Lung (tissue), 12 donors: ENCODE results near the gene EGFR. TPM values are rescaled to one million over a fixed set of nuclear protein-coding genes. Genes with fewer than 3 reads are reported as not detected.

Source experiments
- ATAC-seq: fragments of 200-7000 bp; cut with Tn5 transposase; one replicate; pipeline ENCODE4 v1.9.1; 2020; ENCODE audit warnings: moderate number of reproducible peaks; ENCODE audit not compliant: insufficient read depth, low FRiP score
- DNase-seq, 3 donors: peaks; one replicate each; pipeline ENCODE4 v3.0.0-alpha.2; 2013 to 2017
- H3K27ac ChIP-seq, 2 donors: one replicate each; pipeline ENCODE4 v1.5.1; 2013; ENCODE audit warnings: mild to moderate bottlenecking in 2 of 2, moderate library complexity in 2 of 2, control low read depth in 1 of 2, inconsistent platforms in 1 of 2, low read depth in 1 of 2, low read length in 1 of 2
- H3K27me3 ChIP-seq, 3 donors: one replicate each; pipeline ENCODE4 v1.5.1; 2013; ENCODE audit warnings: low read length in 2 of 3; ENCODE audit not compliant: control insufficient read depth in 3 of 3, insufficient read depth in 3 of 3
- H3K36me3 ChIP-seq, 4 donors: one replicate each; pipeline ENCODE4 v1.5.1; 2013; ENCODE audit warnings: low read length in 4 of 4, mild to moderate bottlenecking in 1 of 4, moderate library complexity in 1 of 4; ENCODE audit not compliant: control insufficient read depth in 4 of 4, insufficient read depth in 4 of 4
- H3K4me1 ChIP-seq, 5 donors: one replicate each; pipeline ENCODE4 v1.5.1; 2013; ENCODE audit warnings: low read length in 5 of 5, mild to moderate bottlenecking in 2 of 5, moderate library complexity in 1 of 5; ENCODE audit not compliant: control insufficient read depth in 5 of 5, insufficient read depth in 5 of 5
- H3K4me3 ChIP-seq: one replicate; pipeline ENCODE4 v1.5.1; 2013; ENCODE audit warnings: mild to moderate bottlenecking, control low read depth, moderate library complexity
- H3K9ac ChIP-seq, 2 donors: one replicate each; pipeline ENCODE4 v1.5.1; 2013; ENCODE audit warnings: low read length in 2 of 2, control low read depth in 1 of 2; ENCODE audit not compliant: insufficient read depth in 1 of 2
- H3K9me3 ChIP-seq, 4 donors: one replicate each; pipeline ENCODE4 v1.5.1; 2013; ENCODE audit warnings: low read length in 3 of 4, mild to moderate bottlenecking in 1 of 4, moderate library complexity in 1 of 4; ENCODE audit not compliant: control insufficient read depth in 4 of 4, insufficient read depth in 3 of 4
- WGBS, 2 donors: extraction: QIAGEN DNeasy Blood & Tissue Kit; methylation state at CpG; one replicate each; pipeline ENCODE4 v1.1.7; 2013; 5-methylcytosine and 5-hydroxymethylcytosine counted together
- polyA plus RNA-seq, 2 donors: library from polyadenylated mRNA; stranded (reverse); fragments of 200-250 nt; gene quantifications; one replicate each; pipeline ENCODE4 v1.2.1, GENCODE V29; 2013
- total RNA-seq, 2 donors: library from RNA; depleted of rRNA in 1 of 2; stranded (reverse); fragments of >200 nt in 1 of 2; gene quantifications; one replicate each; pipeline ENCODE4 v1.2.1, GENCODE V29; 2014 to 2021
- TF ChIP-seq, protein P1 (sequence below): IDR thresholded peaks from 2 replicates; pipeline ENCODE4 v1.5.1; 2012; ENCODE audit warnings: mild to moderate bottlenecking; ENCODE audit errors: control extremely low read depth, extremely low read depth
- donor health status: control.
- donor health status: control.
- donor health status: Bipolar disorder and iron deficiency.
- donor health status: healthy.
- donor health status: DM: yes; HTN: yes; CAD: no.

Gene EGFR
- total and polyA plus RNA-seq, 4 donors = 11.6 to 78.7 (median 37.1) TPM

DNA sequence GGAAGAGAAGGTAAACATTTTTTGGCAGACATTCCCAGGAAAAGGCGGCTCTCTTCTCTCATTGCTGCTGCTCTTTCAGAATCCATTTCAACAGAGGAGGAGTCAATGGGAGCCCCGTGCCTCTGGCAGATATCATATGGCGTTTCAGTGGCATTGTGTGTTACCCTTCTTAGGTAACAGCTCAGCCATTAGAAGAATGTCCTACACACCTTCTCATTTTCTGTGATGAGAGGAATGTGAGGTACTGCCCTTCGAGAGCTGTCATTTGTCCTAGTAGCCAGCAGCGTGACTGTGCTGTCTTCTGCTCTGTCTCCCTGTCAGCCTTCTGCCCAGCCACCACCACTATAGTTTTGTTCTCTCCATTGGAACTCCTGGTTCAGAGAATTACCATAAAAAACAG lies 102.4 kb downstream of the EGFR start:
- H3K9me3 ChIP-seq = no peaks in the 10 kb centered on the region
- H3K4me1 ChIP-seq = peaks cover 7 to 37% (median 24%) of the 10 kb centered on the region in 5 donors
- H3K27me3 ChIP-seq = no peaks in the 10 kb centered on the region
- TF ChIP-seq, protein P1, sequence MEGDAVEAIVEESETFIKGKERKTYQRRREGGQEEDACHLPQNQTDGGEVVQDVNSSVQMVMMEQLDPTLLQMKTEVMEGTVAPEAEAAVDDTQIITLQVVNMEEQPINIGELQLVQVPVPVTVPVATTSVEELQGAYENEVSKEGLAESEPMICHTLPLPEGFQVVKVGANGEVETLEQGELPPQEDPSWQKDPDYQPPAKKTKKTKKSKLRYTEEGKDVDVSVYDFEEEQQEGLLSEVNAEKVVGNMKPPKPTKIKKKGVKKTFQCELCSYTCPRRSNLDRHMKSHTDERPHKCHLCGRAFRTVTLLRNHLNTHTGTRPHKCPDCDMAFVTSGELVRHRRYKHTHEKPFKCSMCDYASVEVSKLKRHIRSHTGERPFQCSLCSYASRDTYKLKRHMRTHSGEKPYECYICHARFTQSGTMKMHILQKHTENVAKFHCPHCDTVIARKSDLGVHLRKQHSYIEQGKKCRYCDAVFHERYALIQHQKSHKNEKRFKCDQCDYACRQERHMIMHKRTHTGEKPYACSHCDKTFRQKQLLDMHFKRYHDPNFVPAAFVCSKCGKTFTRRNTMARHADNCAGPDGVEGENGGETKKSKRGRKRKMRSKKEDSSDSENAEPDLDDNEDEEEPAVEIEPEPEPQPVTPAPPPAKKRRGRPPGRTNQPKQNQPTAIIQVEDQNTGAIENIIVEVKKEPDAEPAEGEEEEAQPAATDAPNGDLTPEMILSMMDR = no peak
- H3K9ac ChIP-seq = no peak overlapping the region
- H3K27ac ChIP-seq = peak overlapping the region in 1 of 2 donors; percentile 84
- WGBS, 2 donors = 67 to 81% methylated on average over 5 of the region's 5 CpGs
- no peak overlapping the region for H3K4me3 ChIP-seq
- no peaks in the 10 kb centered on the region for H3K36me3 ChIP-seq
- no peak for DNase-seq
- ATAC-seq = no peak

DNA sequence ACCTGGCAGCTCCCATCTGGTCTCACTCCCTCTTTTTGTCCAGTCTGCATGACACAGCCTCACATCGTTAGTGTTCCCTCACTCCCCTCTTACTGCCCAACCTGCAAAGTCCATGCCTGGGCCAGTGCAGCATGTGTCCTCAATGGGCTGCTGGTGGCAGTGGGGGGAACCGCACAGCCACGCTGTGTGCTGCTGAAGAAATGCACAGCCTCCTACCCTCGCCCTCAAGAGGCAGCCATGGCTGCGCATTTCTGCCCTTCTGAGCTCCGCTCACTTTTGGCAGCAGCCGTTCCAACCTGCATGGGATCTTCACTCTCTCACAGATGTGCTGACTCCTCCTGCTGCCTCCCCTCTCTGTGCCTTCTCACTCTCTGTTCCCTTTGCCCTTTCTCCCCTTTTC lies 103.4 kb downstream of the EGFR start:
- Histone ChIP-seq H3K9ac (no peak overlapping the region), H3K36me3 (no peaks in the 10 kb centered on the region), H3K27me3 (no peaks in the 10 kb centered on the region), H3K9me3 (no peaks in the 10 kb centered on the region), H3K4me3 (no peak overlapping the region), H3K27ac (no peak overlapping the region), H3K4me1 (peaks cover 11 to 47% (median 34%) of the 10 kb centered on the region in 5 donors)
- ATAC-seq (no peak), DNase-seq (no peak)
- 76 to 87% methylated on average over 7 of the region's 7 CpGs for WGBS, 2 donors
- TF ChIP-seq, protein P1 = no peak

DNA sequence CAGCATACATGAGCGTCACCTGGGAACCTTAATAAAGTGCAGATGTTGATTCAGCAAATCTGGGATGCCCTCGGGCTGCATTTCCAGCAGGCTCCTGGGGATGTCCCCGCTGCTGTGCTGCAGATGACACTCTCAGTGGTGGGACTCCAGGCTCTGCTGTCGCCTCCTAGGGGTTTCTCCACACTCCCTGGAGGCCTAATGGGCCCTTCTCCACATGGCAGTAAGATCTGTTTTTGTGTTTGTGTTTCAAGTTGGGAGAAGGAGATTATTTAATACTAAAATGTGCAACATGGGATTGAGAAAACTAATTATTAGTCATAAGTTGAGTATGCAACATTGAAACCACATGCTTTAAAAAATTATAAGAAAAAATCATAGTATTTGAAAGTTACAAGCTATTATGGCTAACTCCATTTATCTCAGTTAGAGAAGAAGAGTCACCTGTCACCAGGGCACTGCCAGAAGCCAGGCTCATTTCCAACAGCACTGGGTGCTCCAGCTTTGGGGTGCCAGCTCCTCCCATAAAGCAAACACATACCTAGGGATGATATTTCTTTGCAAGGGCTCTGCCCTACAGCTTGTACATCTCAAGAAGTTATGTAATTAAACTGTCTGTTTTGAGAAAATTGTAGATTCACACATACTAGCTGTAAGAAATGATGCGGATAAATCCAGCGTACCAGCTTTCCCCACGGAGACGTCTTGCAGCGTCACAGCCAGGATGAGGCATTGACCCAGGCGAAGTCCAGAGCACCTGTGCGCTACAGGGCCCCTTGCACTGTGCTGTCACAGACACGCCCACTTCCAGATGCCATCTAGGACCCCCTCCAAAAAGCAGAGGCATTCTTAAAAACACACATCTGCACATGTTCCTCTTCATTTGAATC lies 106.4 kb downstream of the EGFR start:
- Histone ChIP-seq H3K4me3 (no peak overlapping the region), H3K4me1 (peaks cover 28 to 72% (median 45%) of the 10 kb centered on the region in 5 donors), H3K36me3 (no peaks in the 10 kb centered on the region), H3K27me3 (no peaks in the 10 kb centered on the region), H3K9ac (no peak overlapping the region), H3K9me3 (no peaks in the 10 kb centered on the region), H3K27ac (peak overlapping the region in 1 of 2 donors; percentile 28)
- 86 to 89% methylated on average over 12 of the region's 12 CpGs for WGBS, 2 donors
- DNase-seq = no peak
- TF ChIP-seq, protein P1 = no peak
- ATAC-seq = no peak
